ENCODE measurements around the gene CFDP1. TPM values are rescaled to one million over a fixed set of nuclear protein-coding genes. Genes with fewer than 3 reads are reported as not detected.

CFDP1 gene
- polyA plus RNA-seq, 3 donors = 12.9 to 23.2 (median 19.0) TPM

GRCh38 chr16:75250089-75250808 lies 183.1 kb downstream of the CFDP1 start:
- Histone ChIP-seq H3K4me2 (replicated peaks; ENCODE audit: extremely low read depth, low read length, poor library complexity, severe bottlenecking) (no peak overlapping the region), H2AFZ (ENCODE audit: insufficient read depth, low read depth, low read length, poor library complexity, severe bottlenecking) (no peak overlapping the region), H3K9ac (ENCODE audit: insufficient read depth, low read length, poor library complexity, severe bottlenecking) (no peak overlapping the region), H4K20me1 (ENCODE audit: insufficient read depth, low read length) (no peaks in the 10 kb centered on the region), H3K4me1 (ENCODE audit: control insufficient read depth in 1 of 2, insufficient read depth in 2 of 2, low read length in 2 of 2) (peaks cover 1% of the 10 kb centered on the region in 2 donors), H3K27me3 (ENCODE audit: control insufficient read depth in 2 of 2, insufficient read depth in 2 of 2, low read length in 2 of 2) (peaks cover 11 to 93% of the 10 kb centered on the region in 2 donors), H3K4me3 (replicated peaks in 1 of 3; ENCODE audit: low read depth in 2 of 3, low read length in 3 of 3) (no peak overlapping the region), H3K79me2 (ENCODE audit: insufficient read depth, low read length) (no peaks in the 10 kb centered on the region), H3K36me3 (replicated peaks in 1 of 2; ENCODE audit: control insufficient read depth in 1 of 2, insufficient read depth in 2 of 2, low read length in 2 of 2) (no peaks in the 10 kb centered on the region), H3K9me3 (replicated peaks in 1 of 2; ENCODE audit: control insufficient read depth in 1 of 2, insufficient read depth in 1 of 2, low read length in 2 of 2) (peaks cover 0 to 14% of the 10 kb centered on the region in 2 donors), H3K27ac (ENCODE audit: low read depth in 1 of 2, low read length in 2 of 2) (no peak overlapping the region)
- Mint-ChIP-seq H3K4me1 (peaks cover 2% of the 10 kb centered on the region), H3K27ac (peak overlapping the region in 1 of 7 donors; percentile 37), H3K9me3 (peaks cover 0 to 12% (median 2%) of the 10 kb centered on the region in 7 donors), H3K36me3 (peaks cover 0 to 1% of the 10 kb centered on the region in 2 donors), H3K27me3 (ENCODE audit: low read depth in 3 of 3) (peaks cover 84 to 98% (median 89%) of the 10 kb centered on the region in 3 donors), H3K4me3 (peak overlapping the region; percentile 27 to 80)
- intact Hi-C loops (cut with micrococcal nuclease) = no loop called here
- no peak for DNase-seq
- WGBS (ENCODE audit: insufficient coverage) = 8% methylated on average over 12 of the region's 29 CpGs
- no peak for TF ChIP-seq CTCF (IDR thresholded peaks at IDR 0.05)

DNA sequence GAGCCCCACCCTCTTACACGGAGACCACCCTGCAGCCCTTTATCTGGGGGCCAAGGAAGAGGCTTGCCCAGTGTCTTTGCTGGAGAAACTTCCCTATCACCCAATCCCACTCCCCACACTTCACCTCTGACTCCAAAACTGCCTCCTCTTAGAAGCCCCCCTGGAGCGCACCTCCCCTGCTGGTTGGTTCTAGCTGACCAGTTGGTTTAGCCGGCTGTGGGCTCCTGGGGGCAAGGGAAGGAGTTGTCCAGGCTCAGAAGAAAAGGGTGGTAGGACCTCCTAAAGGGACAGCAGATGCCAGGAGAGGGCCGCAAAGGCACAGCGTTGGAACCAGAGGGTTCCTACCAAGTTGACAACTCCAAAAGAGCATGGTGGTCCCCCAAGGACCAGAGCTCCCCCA lies 183.9 kb downstream of the CFDP1 start:
- Mint-ChIP-seq H3K36me3 (peaks cover 0 to 1% of the 10 kb centered on the region in 2 donors), H3K4me3 (peak overlapping the region in 1 of 2 donors; percentile 80), H3K27me3 (ENCODE audit: low read depth in 3 of 3) (peaks cover 81 to 96% (median 84%) of the 10 kb centered on the region in 3 donors), H3K9me3 (peaks cover 0 to 12% (median 2%) of the 10 kb centered on the region in 7 donors), H3K4me1 (peaks cover 9% of the 10 kb centered on the region), H3K27ac (no peak overlapping the region)
- no peak overlapping the region for H2AFZ ChIP-seq (ENCODE audit: insufficient read depth, low read depth, low read length, poor library complexity, severe bottlenecking)
- intact Hi-C loops (cut with micrococcal nuclease) = no loop called here
- H3K4me2 ChIP-seq (replicated peaks; ENCODE audit: extremely low read depth, low read length, poor library complexity, severe bottlenecking) = no peak overlapping the region
- WGBS (ENCODE audit: insufficient coverage) = 88% methylated on average over 4 of the region's 5 CpGs
- H3K27me3 ChIP-seq (ENCODE audit: control insufficient read depth in 2 of 2, insufficient read depth in 2 of 2, low read length in 2 of 2) = peaks cover 7 to 88% of the 10 kb centered on the region in 2 donors
- H3K4me3 ChIP-seq (replicated peaks in 1 of 3; ENCODE audit: low read depth in 2 of 3, low read length in 3 of 3) = no peak overlapping the region
- no peaks in the 10 kb centered on the region for H3K79me2 ChIP-seq (ENCODE audit: insufficient read depth, low read length)
- no peaks in the 10 kb centered on the region for H3K36me3 ChIP-seq (replicated peaks in 1 of 2; ENCODE audit: control insufficient read depth in 1 of 2, insufficient read depth in 2 of 2, low read length in 2 of 2)
- TF ChIP-seq CTCF (IDR thresholded peaks at IDR 0.05) = no peak
- peaks cover 9% of the 10 kb centered on the region in 2 donors for H3K4me1 ChIP-seq (ENCODE audit: control insufficient read depth in 1 of 2, insufficient read depth in 2 of 2, low read length in 2 of 2)
- H3K27ac ChIP-seq (ENCODE audit: low read depth in 1 of 2, low read length in 2 of 2) = no peak overlapping the region
- no peaks in the 10 kb centered on the region for H4K20me1 ChIP-seq (ENCODE audit: insufficient read depth, low read length)
- peaks cover 0 to 14% of the 10 kb centered on the region in 2 donors for H3K9me3 ChIP-seq (replicated peaks in 1 of 2; ENCODE audit: control insufficient read depth in 1 of 2, insufficient read depth in 1 of 2, low read length in 2 of 2)
- H3K9ac ChIP-seq (ENCODE audit: insufficient read depth, low read length, poor library complexity, severe bottlenecking) = no peak overlapping the region
- DNase-seq = no peak

Data from CD14-positive monocyte (primary cell).